Measurements from ENCODE around the gene CMYA5. TPM values are rescaled to one million over a fixed set of nuclear protein-coding genes. Genes with fewer than 3 reads are reported as not detected.
"Not testable (repeated sequence)": the region's sequence is repeated elsewhere in the genome, so short reads cannot be mapped to it uniquely, and the experiment has no call there.

Gene CMYA5
- total RNA-seq, 4 donors from 2014 or later: 3,049 to 3,867 (median 3,338) TPM

GRCh38 chr5:79653843-79654242, 35.8 kb upstream of the CMYA5 start:
- no peaks in the 10 kb centered on the region for H3K9me3 ChIP-seq
- ATAC-seq (no peak), DNase-seq (no peak)
- H3K27me3 ChIP-seq: no peaks in the 10 kb centered on the region
- H3K4me1 ChIP-seq: peaks cover 7 to 19% of the 10 kb centered on the region in 2 donors
- TF ChIP-seq CTCF (IDR thresholded peaks at IDR 0.05 in 4 of 5, conservative IDR thresholded peaks at IDR 0.05 in 1 of 5) (no peak), POLR2A (IDR thresholded peaks at IDR 0.05) (no peak)
- H3K4me3 ChIP-seq: no peak overlapping the region
- in situ Hi-C loops (cut with MboI; ENCODE audit: low sequenced_read_pairs in 4 of 4) (no loop called here), intact Hi-C loops (cut with DNase I; ENCODE audit: low total_unique reads) (no loop called here)
- H3K36me3 ChIP-seq: peaks cover 0 to 45% of the 10 kb centered on the region in 2 donors
- peak overlapping the region in 1 of 4 donors; percentile 28 for H3K27ac ChIP-seq

- Histone ChIP-seq H3K4me1 (no peaks in the 10 kb centered on the region), H3K27me3 (no peaks in the 10 kb centered on the region), H3K36me3 (peaks cover 0 to 25% of the 10 kb centered on the region in 2 donors), H3K27ac (no peak overlapping the region), H3K9me3 (no peaks in the 10 kb centered on the region), H3K4me3 (no peak overlapping the region)
- no peak for ATAC-seq
- intact Hi-C loops (cut with DNase I; ENCODE audit: low total_unique reads) (no loop called here), in situ Hi-C loops (cut with MboI; ENCODE audit: low sequenced_read_pairs in 4 of 4) (no loop called here)
- DNase-seq: no peak
- TF ChIP-seq CTCF (IDR thresholded peaks at IDR 0.05 in 4 of 5, conservative IDR thresholded peaks at IDR 0.05 in 1 of 5) (no peak), POLR2A (IDR thresholded peaks at IDR 0.05) (no peak)
Observed at GRCh38 chr5:79663212-79663611, 26.4 kb upstream of the CMYA5 start.

- Histone ChIP-seq H3K9me3 (no peaks in the 10 kb centered on the region), H3K36me3 (peaks cover 0 to 26% of the 10 kb centered on the region in 2 donors), H3K4me3 (no peak overlapping the region), H3K4me1 (no peaks in the 10 kb centered on the region), H3K27me3 (no peaks in the 10 kb centered on the region), H3K27ac (peak overlapping the region in 3 of 4 donors; percentile 2 to 32 (median 11))
- ATAC-seq: peak in 1 of 2 donors; percentile 67
- in situ Hi-C loops (cut with MboI; ENCODE audit: low sequenced_read_pairs in 4 of 4): no loop called here
- TF ChIP-seq CTCF (IDR thresholded peaks at IDR 0.05 in 4 of 5, conservative IDR thresholded peaks at IDR 0.05 in 1 of 5) (no peak), POLR2A (IDR thresholded peaks at IDR 0.05) (no peak)
- intact Hi-C loops (cut with DNase I; ENCODE audit: low total_unique reads): no loop called here
- DNase-seq: no peak
Observed at GRCh38 chr5:79666758-79667157, 22.9 kb upstream of the CMYA5 start.

- no peak overlapping the region for H3K4me3 ChIP-seq
- no peaks in the 10 kb centered on the region for H3K4me1 ChIP-seq
- TF ChIP-seq POLR2A (IDR thresholded peaks at IDR 0.05): no peak
- TF ChIP-seq CTCF (IDR thresholded peaks at IDR 0.05 in 4 of 5, conservative IDR thresholded peaks at IDR 0.05 in 1 of 5): no peak
- no peak for ATAC-seq
- H3K9me3 ChIP-seq: no peaks in the 10 kb centered on the region
- peaks cover 0 to 21% of the 10 kb centered on the region in 2 donors for H3K36me3 ChIP-seq
- no peak overlapping the region for H3K27ac ChIP-seq
- in situ Hi-C loops (cut with MboI; ENCODE audit: low sequenced_read_pairs in 4 of 4): no loop called here
- intact Hi-C loops (cut with DNase I; ENCODE audit: low total_unique reads): no loop called here
- no peak for DNase-seq
- no peaks in the 10 kb centered on the region for H3K27me3 ChIP-seq
Observed at GRCh38 chr5:79672392-79672791, 17.2 kb upstream of the CMYA5 start.

- H3K4me1 ChIP-seq; H3K9me3 ChIP-seq; in situ Hi-C loops (cut with MboI; ENCODE audit: low sequenced_read_pairs in 4 of 4); H3K36me3 ChIP-seq; ATAC-seq; intact Hi-C loops (cut with DNase I; ENCODE audit: low total_unique reads); H3K4me3 ChIP-seq; H3K27me3 ChIP-seq; H3K27ac ChIP-seq; DNase-seq: not testable (repeated sequence)
Observed at GRCh38 chr5:79676354-79676753, 13.3 kb upstream of the CMYA5 start.

GRCh38 chr5:79682102-79682501, 7.5 kb upstream of the CMYA5 start:
- H3K9me3 ChIP-seq; in situ Hi-C loops (cut with MboI; ENCODE audit: low sequenced_read_pairs in 4 of 4); H3K4me3 ChIP-seq; H3K27ac ChIP-seq; ATAC-seq; DNase-seq; intact Hi-C loops (cut with DNase I; ENCODE audit: low total_unique reads); H3K27me3 ChIP-seq; H3K4me1 ChIP-seq: not testable (repeated sequence)
- H3K36me3 ChIP-seq: peaks cover 0 to 29% of the 10 kb centered on the region in 2 donors
